ENCODE data around the gene CCDC195.
"Not testable (repeated sequence)": the region's sequence is repeated elsewhere in the genome, so short reads cannot be mapped to it uniquely, and the experiment has no call there.

CCDC195 gene

DNA sequence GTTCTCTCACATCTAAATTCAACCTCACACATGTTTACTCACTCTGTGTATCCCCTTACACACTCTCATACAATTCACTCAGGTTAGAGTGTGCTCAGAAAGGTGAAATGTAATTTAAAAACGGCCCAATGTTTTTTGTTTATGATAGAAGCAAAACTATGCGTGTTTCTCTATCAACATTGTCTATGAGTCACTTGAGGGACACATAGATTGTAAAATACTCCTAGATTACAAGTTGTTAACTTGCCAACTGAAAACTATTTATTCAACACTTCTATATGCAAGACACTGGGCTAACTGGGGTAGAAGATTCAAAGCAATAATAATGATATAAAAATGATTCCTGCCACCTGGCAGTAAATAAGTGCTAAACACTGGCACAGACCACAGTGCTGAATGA, 24.6 kb downstream of the CCDC195 start:
- no peak for DNase-seq

DNA sequence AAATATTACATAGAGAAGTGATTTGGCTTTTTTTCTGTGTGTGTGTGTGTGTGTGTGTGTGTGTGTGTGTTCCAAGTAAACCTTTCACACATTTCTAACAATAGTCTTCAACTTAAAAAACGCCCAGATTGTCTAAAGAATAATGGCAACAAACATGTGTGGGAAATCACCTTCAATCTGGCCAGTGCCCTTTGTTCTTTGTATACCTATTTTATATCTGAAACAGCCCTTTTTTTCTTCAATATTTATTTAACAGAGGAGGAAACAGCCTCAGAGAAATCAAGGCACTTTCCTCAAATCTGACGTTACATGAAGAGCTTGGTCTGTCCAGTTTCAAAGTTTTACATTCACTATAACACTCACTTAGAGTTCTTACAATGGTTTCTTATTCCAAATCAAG, 25.3 kb downstream of the CCDC195 start:
- DNase-seq = no peak

DNA sequence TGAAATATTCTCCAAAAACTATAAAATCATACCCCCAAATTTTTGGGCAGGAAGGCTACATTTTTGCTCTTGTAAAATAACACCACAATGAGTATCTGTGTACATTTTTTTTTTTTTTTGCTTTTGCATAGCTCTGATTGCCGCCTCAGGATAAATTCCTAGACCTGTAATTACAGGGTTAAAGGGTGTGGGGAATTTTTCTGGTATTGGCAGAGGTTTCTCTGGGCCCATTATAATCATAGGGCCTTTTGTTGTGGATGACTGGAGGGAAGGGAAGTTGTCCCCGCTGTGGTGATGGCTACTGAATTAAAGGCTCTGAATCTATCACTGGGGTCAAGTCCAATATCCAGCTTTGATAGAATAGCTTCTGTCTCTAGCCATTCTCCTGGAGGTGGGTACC, 26.6 kb downstream of the CCDC195 start:
- DNase-seq = no peak

DNA sequence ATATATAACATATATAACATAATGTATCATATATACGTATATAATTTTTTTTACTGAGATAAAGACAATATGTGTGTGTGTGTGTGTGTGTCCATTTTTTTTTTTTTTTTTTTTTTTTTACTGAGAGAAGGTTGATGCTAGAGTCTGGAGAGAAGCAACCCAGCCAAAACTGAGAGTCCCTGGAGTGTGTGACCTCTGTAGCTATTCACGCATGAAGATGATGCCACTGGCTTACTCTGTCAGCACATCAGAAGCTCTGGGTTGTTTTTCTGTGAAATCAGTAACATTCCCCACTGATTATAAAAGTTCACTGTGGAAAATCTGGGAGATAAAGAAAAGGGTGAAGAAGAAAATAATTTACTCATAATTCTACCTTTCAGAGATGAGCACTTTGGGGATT, 27.2 kb downstream of the CCDC195 start:
- no peak for DNase-seq

DNA sequence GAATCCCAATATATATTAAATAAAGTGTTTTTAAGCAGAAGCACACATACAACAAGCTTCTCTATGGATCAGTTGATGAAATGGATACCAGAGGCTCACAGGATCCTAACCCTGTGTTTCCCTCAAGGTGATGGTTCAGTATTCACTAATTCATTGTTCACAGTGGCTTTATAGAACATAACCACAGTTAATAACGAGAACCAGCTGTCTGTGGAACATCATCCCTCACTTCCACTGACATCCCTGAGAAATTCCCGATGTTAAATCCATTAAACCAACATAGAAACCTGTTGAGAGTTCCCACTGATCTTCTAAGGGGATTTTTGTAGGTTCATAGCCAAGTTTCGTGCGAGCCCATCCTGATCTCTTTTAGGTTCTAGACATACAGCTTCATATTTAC, 29.0 kb downstream of the CCDC195 start:
- no peak for DNase-seq

DNA sequence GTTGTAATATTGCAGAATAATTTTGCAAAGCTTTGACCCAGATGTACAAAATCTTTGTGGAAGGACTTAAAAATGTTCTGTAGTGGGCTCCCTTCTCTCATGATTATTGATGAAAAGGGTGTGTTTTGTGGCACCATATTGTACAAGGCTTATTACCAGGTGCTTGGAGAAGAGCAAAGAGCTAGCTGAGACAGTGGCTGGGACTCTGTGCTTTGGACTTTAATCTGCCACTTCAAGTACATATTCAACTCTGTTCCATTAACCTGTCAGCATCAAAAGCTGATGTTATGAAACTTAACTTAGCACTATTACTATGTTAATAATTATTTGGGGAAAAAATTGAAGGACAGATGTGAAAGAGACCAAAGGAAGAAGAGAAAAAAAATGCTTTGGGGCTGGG, 31.0 kb downstream of the CCDC195 start:
- no peak for DNase-seq

DNA sequence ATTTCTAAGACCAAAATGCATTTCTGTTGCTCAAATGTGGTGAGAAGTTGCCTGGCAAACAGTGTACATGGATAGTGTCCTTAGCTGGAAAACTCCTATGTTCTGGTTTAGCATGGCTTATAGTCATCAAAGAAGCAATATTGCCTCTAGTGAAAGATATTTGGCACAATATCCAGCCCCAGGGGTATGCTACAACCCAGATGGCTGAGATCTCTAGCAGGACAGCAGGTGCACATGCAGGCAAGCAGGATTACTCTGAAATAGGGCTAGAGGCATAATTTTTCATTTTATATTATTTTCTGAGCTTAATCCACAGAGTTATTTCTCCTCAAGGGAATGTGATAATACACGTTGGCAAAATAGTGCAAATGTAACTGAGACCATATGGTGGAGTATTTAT, 34.0 kb downstream of the CCDC195 start:
- no peak for DNase-seq

DNA sequence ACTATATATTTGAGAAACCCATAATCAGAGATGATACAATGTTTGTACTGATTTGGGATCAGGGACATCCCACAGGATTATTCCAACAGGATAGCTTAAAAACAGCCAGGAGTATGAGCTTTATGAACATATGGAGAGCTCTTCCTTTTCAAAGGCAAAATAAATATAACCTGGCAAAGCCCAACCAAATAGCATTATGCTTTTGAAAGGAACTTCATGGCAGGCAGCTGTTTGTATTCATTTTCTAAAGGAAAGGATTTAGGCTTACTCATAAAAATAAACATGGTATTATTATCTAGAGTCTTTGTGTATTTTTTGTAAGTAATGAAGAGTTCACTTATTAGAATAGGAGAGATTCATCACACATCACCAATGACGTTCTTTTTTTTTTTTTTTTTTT, 44.4 kb downstream of the CCDC195 start:
- DNase-seq = no peak

DNA sequence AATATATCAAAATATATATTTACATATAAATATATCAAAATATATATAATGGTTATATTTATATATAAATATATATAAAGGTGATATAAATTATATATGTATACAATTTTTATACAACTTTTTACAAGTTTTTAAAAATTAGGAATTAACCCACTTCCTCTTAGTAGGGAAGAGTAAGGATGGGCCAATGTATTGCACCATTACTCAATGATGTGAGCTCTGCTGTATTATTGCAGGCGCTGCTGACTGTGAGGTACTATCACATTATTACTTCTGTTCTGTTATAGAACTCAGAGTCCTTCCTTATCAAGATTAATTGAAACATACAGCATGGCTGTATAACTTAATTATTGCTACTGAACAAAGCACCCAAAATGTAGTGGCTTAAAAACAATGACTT, 46.0 kb downstream of the CCDC195 start:
- no peak for DNase-seq

DNA sequence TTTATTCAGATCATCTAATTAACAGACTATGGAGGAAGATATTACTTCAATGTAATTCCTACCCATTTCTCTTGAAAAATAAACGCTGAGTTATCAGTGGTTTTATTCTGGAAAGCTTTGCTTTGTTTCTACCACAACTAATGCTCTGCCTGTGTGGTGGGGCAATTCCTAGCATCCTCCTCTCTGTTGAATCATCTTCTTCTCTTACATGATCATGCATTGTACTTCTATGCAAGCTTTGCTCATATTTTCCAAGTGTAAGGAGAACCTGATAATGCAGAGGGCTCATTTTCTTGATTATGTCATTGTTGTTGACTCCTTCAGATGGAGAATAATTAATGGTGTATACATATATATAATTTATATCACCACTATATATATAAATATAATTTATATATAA, 46.7 kb downstream of the CCDC195 start:
- no peak for DNase-seq

DNA sequence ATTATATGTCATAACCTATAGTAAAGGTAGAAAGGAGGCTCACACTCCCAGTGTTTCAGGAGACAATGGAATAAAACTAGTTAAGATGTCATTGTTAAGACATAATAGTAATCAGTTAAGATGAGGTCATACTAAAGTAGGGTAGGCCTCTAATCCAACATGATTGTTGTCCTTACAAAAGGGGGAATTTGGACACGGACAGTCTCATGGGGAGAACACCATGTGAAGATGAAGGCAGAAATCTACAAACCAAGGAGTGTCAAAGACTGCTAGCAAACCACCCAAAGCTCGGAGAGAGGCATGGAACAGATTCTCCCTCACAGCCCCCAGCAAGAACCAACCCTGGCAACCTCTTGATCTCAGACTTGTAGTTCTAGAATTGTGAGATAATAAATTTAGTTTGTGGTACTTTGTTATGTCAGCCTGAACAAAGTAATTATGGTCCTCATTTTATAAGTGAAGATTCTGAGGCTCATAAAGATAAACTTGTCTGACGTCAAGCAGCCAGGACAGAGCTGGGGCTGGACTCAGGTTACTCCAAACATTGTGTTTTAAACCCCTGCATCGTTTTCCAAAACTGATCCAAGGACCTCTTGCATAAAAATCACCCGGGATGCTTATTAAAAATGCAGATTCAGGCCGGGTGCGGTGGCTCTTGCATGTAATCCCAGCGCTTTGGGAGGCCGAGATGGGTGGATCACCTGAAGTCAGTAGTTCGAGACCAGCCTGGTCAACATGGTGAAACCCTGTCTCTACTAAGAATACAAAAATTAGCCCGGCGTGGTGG, 47.8 kb downstream of the CCDC195 start:
- DNase-seq = no peak

DNA sequence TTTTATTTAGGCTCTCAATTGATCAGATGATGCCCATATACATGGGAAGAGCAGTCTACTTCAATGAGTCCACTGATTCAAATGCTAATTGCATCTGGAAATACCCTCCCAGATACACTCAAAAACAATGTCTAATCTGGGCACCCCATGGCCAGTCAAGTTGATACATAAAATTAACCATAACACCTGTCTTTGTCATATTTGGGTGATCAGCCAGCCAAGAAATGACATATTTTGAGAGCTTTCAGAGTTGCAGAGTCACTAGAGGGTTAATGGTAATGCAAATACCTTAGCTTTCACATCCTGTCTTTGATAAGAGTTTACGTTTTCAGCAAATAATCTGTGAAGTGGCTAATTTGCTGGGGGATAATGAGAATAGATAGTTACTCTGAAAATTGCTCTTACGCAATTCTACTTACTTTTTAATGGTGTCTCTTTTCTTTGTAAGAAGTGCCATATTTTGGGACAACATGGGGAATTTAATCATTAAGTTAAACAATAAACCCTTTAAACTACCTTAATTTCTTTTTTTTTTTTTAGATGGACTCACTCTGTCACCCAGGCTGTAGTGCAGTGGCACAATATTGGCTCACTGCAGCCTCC, 49.1 kb downstream of the CCDC195 start:
- DNase-seq = no peak

DNA sequence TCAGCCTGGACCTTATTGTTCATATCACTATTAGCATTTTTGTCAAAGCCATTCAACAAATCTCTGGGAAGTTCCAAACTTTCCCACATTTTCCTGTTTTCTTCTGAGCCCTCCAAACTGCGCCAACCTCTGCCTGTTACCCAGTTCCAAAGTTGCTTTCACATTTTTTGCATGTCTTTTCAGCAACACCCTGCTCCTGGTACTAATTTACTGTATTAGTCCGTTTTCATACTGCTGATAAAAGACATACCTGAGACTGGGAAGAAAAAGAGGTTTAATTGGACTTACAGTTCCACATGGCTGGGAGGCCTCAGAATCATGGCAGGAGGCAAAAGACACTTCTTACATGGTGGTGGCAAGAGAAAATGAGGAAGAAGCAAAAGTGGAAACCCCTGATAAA, 52.8 kb downstream of the CCDC195 start:
- not testable (repeated sequence) for DNase-seq

DNA sequence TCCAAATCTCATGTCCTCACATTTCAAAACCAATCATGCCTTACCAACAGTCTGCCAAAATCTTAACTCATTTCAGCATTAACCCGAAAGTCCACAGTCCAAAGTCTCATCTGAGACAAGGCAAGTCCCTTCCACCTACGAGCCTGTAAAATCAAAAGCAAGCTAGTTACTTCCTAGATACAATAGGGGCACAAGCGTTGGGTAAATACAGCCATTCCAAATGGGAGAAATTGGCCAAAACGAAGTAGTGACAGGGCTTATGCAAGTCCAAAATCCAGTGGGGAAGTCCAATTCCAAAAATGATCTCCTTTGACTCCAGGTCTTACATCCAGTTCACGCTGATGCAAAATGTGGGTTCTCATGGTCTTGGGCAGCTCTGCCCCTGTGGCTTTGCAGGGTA, 54.5 kb downstream of the CCDC195 start:
- not testable (repeated sequence) for DNase-seq

DNA sequence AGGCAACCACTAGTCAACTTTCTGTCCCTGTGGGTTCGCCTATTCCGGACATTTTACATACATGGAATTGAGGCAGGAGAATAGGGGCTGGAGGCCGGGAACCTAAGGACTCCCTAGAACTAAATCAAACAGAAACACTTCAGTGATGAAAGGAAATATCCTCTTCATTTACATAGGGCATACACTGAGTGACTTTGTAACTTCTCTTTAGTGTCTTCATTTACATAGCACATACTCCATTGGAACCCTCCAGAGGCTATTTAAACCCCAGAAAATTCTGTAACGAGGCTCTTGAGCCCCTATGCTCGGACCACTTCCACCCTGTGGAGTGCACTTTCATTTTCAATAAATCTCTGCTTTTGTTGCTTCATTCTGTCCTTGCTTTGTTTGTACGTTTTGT, 56.5 kb downstream of the CCDC195 start:
- DNase-seq = no peak

DNA sequence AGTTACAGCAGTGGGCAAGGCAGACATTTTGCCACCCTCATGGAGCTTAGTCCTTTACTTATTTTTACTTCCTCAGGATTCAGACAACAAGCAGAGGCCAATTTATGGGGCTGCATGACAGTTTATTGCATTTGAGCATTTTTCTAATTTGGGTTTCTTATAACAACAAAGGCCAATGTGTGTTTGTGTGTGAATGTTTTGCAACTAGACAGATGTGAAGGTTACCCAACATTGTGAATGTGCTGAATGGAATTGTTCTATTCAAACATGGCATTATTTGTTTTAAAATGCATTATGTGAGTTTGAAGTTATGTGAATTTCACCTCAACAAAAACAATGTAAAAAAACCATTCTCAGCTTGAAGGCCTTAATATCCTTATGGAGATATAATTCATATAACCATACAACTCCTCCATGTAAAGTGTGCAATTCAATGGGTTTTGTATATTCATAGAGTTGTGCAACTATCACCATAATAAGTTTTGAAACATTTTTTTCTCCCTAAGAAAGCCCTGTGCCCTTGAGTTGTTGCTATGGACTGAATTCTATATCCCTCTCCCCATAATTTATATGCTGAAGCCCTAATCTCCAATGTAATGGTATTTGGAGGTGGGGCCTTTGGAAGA, 57.3 kb downstream of the CCDC195 start:
- no peak for DNase-seq

DNA sequence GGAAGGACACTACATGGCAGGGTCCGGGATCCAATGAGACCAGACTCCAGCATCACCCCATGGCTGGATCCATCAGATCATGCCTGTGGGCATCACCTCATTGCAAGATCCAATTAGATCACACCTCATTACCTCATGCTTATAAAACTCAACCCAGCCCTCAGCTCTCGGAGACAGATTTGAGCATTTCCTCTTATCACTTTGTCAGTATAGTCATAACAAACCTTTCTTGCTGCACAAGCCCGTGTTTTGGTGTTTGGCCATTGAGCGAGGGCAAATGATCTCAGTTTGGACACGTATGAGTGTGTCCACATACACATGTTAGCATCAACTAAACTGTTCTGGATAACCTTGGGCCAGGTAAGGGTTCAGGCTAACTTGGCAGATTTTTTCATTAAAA, 58.8 kb downstream of the CCDC195 start:
- no peak for DNase-seq

DNA sequence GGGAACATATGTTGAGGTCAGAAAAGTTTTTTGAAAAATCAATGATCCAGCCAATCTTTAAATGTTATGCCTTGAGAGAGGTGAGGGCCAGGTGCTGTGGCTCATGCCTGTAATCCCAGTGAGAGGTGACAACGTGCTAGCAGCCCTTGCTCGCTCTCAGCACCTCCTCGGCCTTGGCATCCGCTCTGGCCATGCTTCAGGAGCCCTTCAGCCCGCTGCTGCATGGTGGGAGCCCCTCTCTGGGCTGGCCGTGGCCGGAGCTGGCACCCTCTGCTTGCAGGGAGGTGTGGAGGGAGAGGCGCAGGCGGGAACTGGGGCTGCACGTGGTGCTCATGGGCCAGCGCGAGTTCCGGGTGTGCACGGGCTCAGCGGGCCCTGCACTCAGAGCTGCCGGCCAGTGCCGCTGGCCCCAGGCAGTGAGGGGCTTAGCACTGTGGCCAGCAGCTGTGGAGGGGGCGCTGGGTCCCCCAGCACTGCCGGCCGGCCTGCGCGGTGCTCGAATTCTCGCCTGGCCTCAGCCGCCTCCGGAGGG, 61.1 kb downstream of the CCDC195 start:
- DNase-seq = no peak

Measured in nucleus accumbens (tissue), 56 donors.